SK-N-SH (cell line): ENCODE measurements around the gene TIAM2. TPM values are rescaled to one million over a fixed set of nuclear protein-coding genes. Genes with fewer than 3 reads are reported as not detected.
"Not testable (repeated sequence)": the region's sequence is repeated elsewhere in the genome, so short reads cannot be mapped to it uniquely, and the experiment has no call there.

Experiments used
- CTCF ChIA-PET: fragments of 300-600, 350-600 bp; formaldehyde crosslinking; extraction: SDS; loops from one replicate; lab custom pipeline; 2021; lab: Yijun Ruan, JAX
- POLR2A ChIA-PET: fragments of 350-600 bp; sonication (Branson Sonifier 250); formaldehyde crosslinking; extraction: SDS; loops from one replicate; lab custom pipeline; 2020; ENCODE audit warnings: antibody characterized with exemption, inconsistent platforms; lab: Yijun Ruan, JAX
- DNase-seq: peaks from one replicate; pipeline ENCODE4 v3.0.0; 2012
- H2AFZ ChIP-seq: fragments of 200-600 bp; sonication (generic); 2 replicates; pipeline ENCODE4 v1.8.1; 2016; ENCODE audit warnings: antibody characterized with exemption, mild to moderate bottlenecking, low read depth
- H3F3A ChIP-seq: fragments of 200-600 bp; sonication (generic); replicated peaks from 2 replicates; pipeline ENCODE3; 2016; ENCODE audit warnings: antibody characterized with exemption, mild to moderate bottlenecking; ENCODE audit not compliant: insufficient read depth
- H3K27ac ChIP-seq, 2 experiments: fragments of 200-500 bp in 1 of 2; fragments of 200-600 bp in 1 of 2; sonication (Bioruptor generic) in 1 of 2; sonication (generic), shearing (Covaris generic) in 1 of 2; 2 replicates each; pipeline versions ENCODE4 v1.5.1 to v1.6.1; 2014 to 2016; ENCODE audit warnings: low read depth in 2 of 2, inconsistent platforms in 1 of 2, low read length in 1 of 2, mild to moderate bottlenecking in 1 of 2, mixed read lengths in 1 of 2
- H3K27me3 ChIP-seq: fragments of 200-600 bp; sonication (generic), shearing (Covaris generic); 2 replicates; pipeline ENCODE4 v1.6.1; 2016; ENCODE audit warnings: mixed run types; ENCODE audit not compliant: insufficient read depth
- H3K36me3 ChIP-seq, 2 experiments: fragments of 200-500 bp in 1 of 2; fragments of 200-600 bp in 1 of 2; sonication (Bioruptor generic) in 1 of 2; sonication (generic) in 1 of 2; replicated peaks in 1 of 2; 2 replicates each; pipeline versions ENCODE3 to v1.5.1; 2014 to 2016; ENCODE audit warnings: low read length in 1 of 2, mild to moderate bottlenecking in 1 of 2; ENCODE audit not compliant: insufficient read depth in 2 of 2, control insufficient read depth in 1 of 2
- H3K4me1 ChIP-seq, 2 experiments: fragments of 200-500 bp in 1 of 2; fragments of 200-600 bp in 1 of 2; sonication (Bioruptor generic) in 1 of 2; sonication (generic), shearing (Covaris generic) in 1 of 2; 2 replicates each; pipeline versions ENCODE4 v1.5.1 to v1.6.1; 2014 to 2016; ENCODE audit warnings: low read depth in 1 of 2, low read length in 1 of 2, mixed run types in 1 of 2; ENCODE audit not compliant: insufficient read depth in 2 of 2, control insufficient read depth in 1 of 2
- H3K4me2 ChIP-seq: fragments of 200-600 bp; sonication (generic), shearing (Covaris generic); 2 replicates; pipeline ENCODE4 v1.6.1; 2017; ENCODE audit warnings: mixed run types
- H3K4me3 ChIP-seq, 2 experiments: fragments of 200-500 bp in 1 of 2; fragments of 200-600 bp in 1 of 2; sonication (Bioruptor generic) in 1 of 2; sonication (generic), shearing (Covaris generic) in 1 of 2; 2 replicates each; pipeline versions ENCODE4 v1.5.1 to v1.8.1; 2014 to 2016; ENCODE audit warnings: low read depth in 2 of 2, inconsistent platforms in 1 of 2, low read length in 1 of 2, mild to moderate bottlenecking in 1 of 2, mixed read lengths in 1 of 2, moderate library complexity in 1 of 2
- H3K79me2 ChIP-seq: fragments of 200-600 bp; sonication (generic); 2 replicates; pipeline ENCODE4 v1.8.1; 2017; ENCODE audit warnings: mild to moderate bottlenecking; ENCODE audit not compliant: insufficient read depth
- H3K9ac ChIP-seq: fragments of 200-600 bp; sonication (generic); 2 replicates; pipeline ENCODE4 v1.6.1; 2017; ENCODE audit warnings: mixed run types
- H3K9me2 ChIP-seq: fragments of 200-600 bp; sonication (generic); 2 replicates; pipeline ENCODE4 v1.6.1; 2017; ENCODE audit warnings: mixed run types
- H3K9me3 ChIP-seq: fragments of 200-600 bp; sonication (generic); 2 replicates; pipeline ENCODE4 v1.6.1; 2017; ENCODE audit warnings: mixed run types, mild to moderate bottlenecking, moderate library complexity
- H4K20me1 ChIP-seq: fragments of 200-600 bp; sonication (generic); 2 replicates; pipeline ENCODE4 v1.6.1; 2017; ENCODE audit warnings: mild to moderate bottlenecking, mixed run types; ENCODE audit not compliant: insufficient read depth
- CHD2 ChIP-seq: fragments of 150-350 bp; IDR thresholded peaks from 2 replicates; pipeline ENCODE4 v1.6.1; 2018; ENCODE audit warnings: low read length; ENCODE audit not compliant: partially characterized antibody
- EP300 ChIP-seq, 2 experiments: IDR thresholded peaks; 2 replicates each; pipeline versions ENCODE4 v1.4.0 to v1.6.1; 2012; ENCODE audit warnings: borderline replicate concordance in 1 of 2, low read depth in 1 of 2, low read length in 1 of 2
- FOSL2 ChIP-seq: IDR thresholded peaks from 2 replicates; pipeline ENCODE4 v1.4.0; 2012; ENCODE audit warnings: low read depth, mild to moderate bottlenecking, moderate library complexity, borderline replicate concordance
- FOXJ3 ChIP-seq: sonication (generic); formaldehyde crosslinking; IDR thresholded peaks from 2 replicates; pipeline ENCODE4 v1.5.1; 2020; ENCODE audit warnings: mild to moderate bottlenecking, missing genetic modification reagents
- JUND ChIP-seq: IDR thresholded peaks from 2 replicates; pipeline ENCODE4 v1.4.0; 2012
- RAD21 ChIP-seq: IDR thresholded peaks from 2 replicates; pipeline ENCODE4 v1.6.1; 2012; ENCODE audit warnings: mild to moderate bottlenecking, low read length
- RCOR1 ChIP-seq: fragments of 150-350 bp; IDR thresholded peaks from 2 replicates; pipeline ENCODE4 v1.6.1; 2017; ENCODE audit warnings: antibody characterized with exemption, low read length
- SIN3A ChIP-seq: IDR thresholded peaks from 2 replicates; pipeline ENCODE4 v1.6.1; 2012; ENCODE audit warnings: low read depth, mild to moderate bottlenecking, low read length, moderate library complexity, borderline replicate concordance
- SMC3 ChIP-seq: IDR thresholded peaks from 2 replicates; pipeline ENCODE4 v1.6.1; 2012; ENCODE audit warnings: low read depth, low read length, improper control_type of control experiment
- TEAD4 ChIP-seq: IDR thresholded peaks from 2 replicates; pipeline ENCODE4 v1.4.0; 2012; ENCODE audit warnings: mild to moderate bottlenecking, borderline replicate concordance; ENCODE audit not compliant: insufficient read depth
- YY1 ChIP-seq: IDR thresholded peaks from 2 replicates; pipeline ENCODE4 v1.4.0; 2012; ENCODE audit warnings: low read depth, mild to moderate bottlenecking
- WGBS: methylation state at CpG from one replicate; pipeline ENCODE4 v1.1.6; 2017; ENCODE audit warnings: low lambda C conversion rate; 5-methylcytosine and 5-hydroxymethylcytosine counted together
- polyA plus RNA-seq, 3 experiments: library from polyadenylated mRNA; depleted of rRNA; stranded (reverse); fragments of >200 nt; gene quantifications; 2 replicates each; pipeline ENCODE4 v1.2.3, GENCODE V29; 2012
- TF ChIP-seq, protein P1 (sequence below): fragments of 200-600 bp; sonication (generic); IDR thresholded peaks from 2 replicates; pipeline ENCODE4 v1.6.1; 2017; ENCODE audit warnings: antibody characterized with exemption, mild to moderate bottlenecking, moderate library complexity

Gene TIAM2
- polyA plus RNA-seq, 1 of the 3 experiments (the other 2 are of a cell fraction): 13.6 TPM

DNA sequence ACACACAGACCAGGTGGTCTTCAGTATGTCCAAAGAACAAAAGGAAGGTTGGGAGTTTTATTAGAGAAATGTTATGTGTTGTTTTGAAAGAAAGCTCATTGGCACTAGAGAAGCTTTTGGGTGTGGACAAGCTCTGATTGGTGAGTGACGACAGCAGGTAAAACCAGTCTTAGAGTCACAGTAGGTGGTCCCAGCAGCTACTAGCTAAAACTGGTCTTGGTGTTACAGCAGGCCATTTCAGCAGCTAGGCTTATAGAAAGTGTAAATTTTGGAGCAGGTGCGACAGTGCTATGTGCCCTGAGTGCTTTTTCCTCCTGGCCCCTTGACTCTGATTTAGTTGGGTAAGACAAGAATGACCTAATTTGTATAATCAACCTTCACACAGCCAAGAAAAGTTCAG, 272.3 kb downstream of the TIAM2 start:
- no peak overlapping the region for H3K4me2 ChIP-seq
- no peaks in the 10 kb centered on the region for H3K27me3 ChIP-seq
- peaks cover 19 to 22% of the 10 kb centered on the region in 2 experiments for H3K36me3 ChIP-seq
- peaks cover 9% of the 10 kb centered on the region for H3F3A ChIP-seq
- no peak overlapping the region for H3K4me3 ChIP-seq
- 100% methylated on average over 2 of the region's 2 CpGs for WGBS
- POLR2A ChIA-PET: no interaction called here
- no peak overlapping the region for H3K9ac ChIP-seq
- H2AFZ ChIP-seq: no peak overlapping the region
- DNase-seq: no peak
- H3K9me3 ChIP-seq: no peaks in the 10 kb centered on the region
- H3K79me2 ChIP-seq: peaks cover 24% of the 10 kb centered on the region; the same call in 1 of the 2 replicates
- TF ChIP-seq SIN3A (no peak), JUND (no peak), EP300 (IDR thresholded peaks at IDR 0.05; ENCODE audit: borderline replicate concordance in 1 of 2, low read depth in 1 of 2, low read length in 1 of 2) (no peak), CHD2 (no peak), RCOR1 (no peak), YY1 (no peak), FOXJ3 (CRISPR knock-in tag) (no peak), FOSL2 (no peak)
- no peaks in the 10 kb centered on the region for H4K20me1 ChIP-seq
- peaks cover 5 to 65% of the 10 kb centered on the region in 2 experiments; a peak in 2 of 4 replicates for H3K4me1 ChIP-seq
- H3K9me2 ChIP-seq: no peaks in the 10 kb centered on the region
- CTCF ChIA-PET: interaction anchor here (0.6 to 2.2 kb wide), 13 partner anchors 8 to 592 kb away, joined by 3 to 11 read pairs (median 3); no protein-coding TSS in a partner anchor
- peak overlapping the region in 1 of 2 experiments; percentile 97; a peak in 2 of 4 replicates for H3K27ac ChIP-seq

DNA sequence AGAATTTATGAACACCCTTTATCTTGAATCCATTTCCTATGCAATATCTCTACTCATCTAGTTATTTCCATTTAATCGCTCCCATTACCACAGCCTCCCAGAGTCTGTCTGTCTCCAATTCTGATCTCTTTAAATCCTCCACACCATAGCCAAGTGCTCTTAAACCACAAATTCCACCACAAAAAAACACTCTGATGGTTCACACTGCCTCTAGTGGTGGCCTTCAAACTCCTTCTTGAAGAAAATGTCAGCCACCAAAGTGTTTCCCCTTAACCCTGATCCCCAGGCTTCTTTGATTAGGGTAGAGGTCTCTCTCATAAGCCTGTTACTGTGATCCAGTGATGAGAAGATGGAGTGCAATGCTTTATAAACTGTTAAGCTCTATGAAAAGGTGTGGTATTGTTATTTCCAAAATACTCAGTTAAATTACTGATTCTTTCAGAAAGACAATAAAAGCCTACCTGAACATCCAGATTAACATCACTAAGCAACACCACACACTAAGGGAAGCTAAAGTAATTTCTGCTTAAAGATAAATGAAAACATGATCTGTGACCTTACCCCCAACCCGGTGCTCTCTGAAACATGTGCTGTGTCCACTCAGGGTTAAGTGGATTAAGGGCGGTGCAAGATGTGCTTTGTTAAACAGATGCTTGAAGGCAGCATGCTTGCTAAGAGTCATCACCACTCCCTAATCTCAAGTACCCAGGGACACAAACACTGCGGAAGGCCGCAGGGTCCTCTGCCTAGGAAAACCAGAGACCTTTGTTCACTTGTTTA, 273.2 kb downstream of the TIAM2 start:
- Histone ChIP-seq H3F3A (peaks cover 18% of the 10 kb centered on the region), H3K27ac (peak overlapping the region in 1 of 2 experiments; percentile 97; a peak in 2 of 4 replicates), H3K79me2 (peaks cover 21% of the 10 kb centered on the region; the same call in 1 of the 2 replicates), H3K4me1 (peaks cover 14 to 66% of the 10 kb centered on the region in 2 experiments; a peak in 3 of 4 replicates), H3K36me3 (peaks cover 19 to 20% of the 10 kb centered on the region in 2 experiments)
- DNase-seq: peak; percentile 34
- ChIA-PET POLR2A (interaction anchor here (0.7 kb wide), 1 partner anchor 13 kb away, joined by 3 read pairs; no protein-coding TSS in a partner anchor), CTCF (interaction anchor here (0.7 to 4.0 kb wide), 12 partner anchors 9 to 593 kb away, joined by 3 to 15 read pairs (median 4); no protein-coding TSS in a partner anchor)
- not testable (repeated sequence) for H3K4me2 ChIP-seq, H3K9me3 ChIP-seq, H3K4me3 ChIP-seq, H3K9me2 ChIP-seq, H4K20me1 ChIP-seq, H2AFZ ChIP-seq, H3K9ac ChIP-seq, H3K27me3 ChIP-seq
- TF ChIP-seq TEAD4 (peak; percentile 35; the same call in 1 of the 2 replicates), RAD21 (peak; percentile 55), SMC3 (0 out of 2 replicates have a peak, but pooled peaks have one; percentile 9), EP300 (IDR thresholded peaks at IDR 0.05; ENCODE audit: borderline replicate concordance in 1 of 2, low read depth in 1 of 2, low read length in 1 of 2) (peak in 1 of 2 experiments; percentile 87; a peak in 2 of 4 replicates)
- TF ChIP-seq, protein P1, sequence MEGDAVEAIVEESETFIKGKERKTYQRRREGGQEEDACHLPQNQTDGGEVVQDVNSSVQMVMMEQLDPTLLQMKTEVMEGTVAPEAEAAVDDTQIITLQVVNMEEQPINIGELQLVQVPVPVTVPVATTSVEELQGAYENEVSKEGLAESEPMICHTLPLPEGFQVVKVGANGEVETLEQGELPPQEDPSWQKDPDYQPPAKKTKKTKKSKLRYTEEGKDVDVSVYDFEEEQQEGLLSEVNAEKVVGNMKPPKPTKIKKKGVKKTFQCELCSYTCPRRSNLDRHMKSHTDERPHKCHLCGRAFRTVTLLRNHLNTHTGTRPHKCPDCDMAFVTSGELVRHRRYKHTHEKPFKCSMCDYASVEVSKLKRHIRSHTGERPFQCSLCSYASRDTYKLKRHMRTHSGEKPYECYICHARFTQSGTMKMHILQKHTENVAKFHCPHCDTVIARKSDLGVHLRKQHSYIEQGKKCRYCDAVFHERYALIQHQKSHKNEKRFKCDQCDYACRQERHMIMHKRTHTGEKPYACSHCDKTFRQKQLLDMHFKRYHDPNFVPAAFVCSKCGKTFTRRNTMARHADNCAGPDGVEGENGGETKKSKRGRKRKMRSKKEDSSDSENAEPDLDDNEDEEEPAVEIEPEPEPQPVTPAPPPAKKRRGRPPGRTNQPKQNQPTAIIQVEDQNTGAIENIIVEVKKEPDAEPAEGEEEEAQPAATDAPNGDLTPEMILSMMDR: peak; percentile 69
- 48% methylated on average over 2 of the region's 5 CpGs for WGBS
